Retinal pigment epithelial cell (primary cell): ENCODE results near the gene GABRB2.
A peak's percentile ranks its signal among the peaks of the same experiment; 100 is the strongest.

Source experiments
- DNase-seq: peaks from one replicate; pipeline ENCODE4 v3.0.0-alpha.2; 2010; ENCODE audit warnings: low read depth
- H3K4me3 ChIP-seq: 2 replicates; pipeline ENCODE4 v1.5.1; 2011; ENCODE audit warnings: mild to moderate bottlenecking, low read length, control low read depth, moderate library complexity
- TF ChIP-seq, protein P1 (sequence below): conservative IDR thresholded peaks from 2 replicates; pipeline ENCODE4 v1.5.1; 2011; ENCODE audit warnings: low read depth, low read length, control low read depth, inconsistent platforms

The GABRB2 gene

GRCh38 chr5:161380486-161380885 is 166.0 kb downstream of the GABRB2 start:
- TF ChIP-seq, protein P1, sequence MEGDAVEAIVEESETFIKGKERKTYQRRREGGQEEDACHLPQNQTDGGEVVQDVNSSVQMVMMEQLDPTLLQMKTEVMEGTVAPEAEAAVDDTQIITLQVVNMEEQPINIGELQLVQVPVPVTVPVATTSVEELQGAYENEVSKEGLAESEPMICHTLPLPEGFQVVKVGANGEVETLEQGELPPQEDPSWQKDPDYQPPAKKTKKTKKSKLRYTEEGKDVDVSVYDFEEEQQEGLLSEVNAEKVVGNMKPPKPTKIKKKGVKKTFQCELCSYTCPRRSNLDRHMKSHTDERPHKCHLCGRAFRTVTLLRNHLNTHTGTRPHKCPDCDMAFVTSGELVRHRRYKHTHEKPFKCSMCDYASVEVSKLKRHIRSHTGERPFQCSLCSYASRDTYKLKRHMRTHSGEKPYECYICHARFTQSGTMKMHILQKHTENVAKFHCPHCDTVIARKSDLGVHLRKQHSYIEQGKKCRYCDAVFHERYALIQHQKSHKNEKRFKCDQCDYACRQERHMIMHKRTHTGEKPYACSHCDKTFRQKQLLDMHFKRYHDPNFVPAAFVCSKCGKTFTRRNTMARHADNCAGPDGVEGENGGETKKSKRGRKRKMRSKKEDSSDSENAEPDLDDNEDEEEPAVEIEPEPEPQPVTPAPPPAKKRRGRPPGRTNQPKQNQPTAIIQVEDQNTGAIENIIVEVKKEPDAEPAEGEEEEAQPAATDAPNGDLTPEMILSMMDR, result no peak
- H3K4me3 ChIP-seq, result no peak overlapping the region
- no peak for DNase-seq

- TF ChIP-seq, protein P1, result no peak
- no peak overlapping the region for H3K4me3 ChIP-seq
- DNase-seq, result no peak
These were observed 167.8 kb downstream of the GABRB2 start for GRCh38 chr5:161378701-161379100.

DNA sequence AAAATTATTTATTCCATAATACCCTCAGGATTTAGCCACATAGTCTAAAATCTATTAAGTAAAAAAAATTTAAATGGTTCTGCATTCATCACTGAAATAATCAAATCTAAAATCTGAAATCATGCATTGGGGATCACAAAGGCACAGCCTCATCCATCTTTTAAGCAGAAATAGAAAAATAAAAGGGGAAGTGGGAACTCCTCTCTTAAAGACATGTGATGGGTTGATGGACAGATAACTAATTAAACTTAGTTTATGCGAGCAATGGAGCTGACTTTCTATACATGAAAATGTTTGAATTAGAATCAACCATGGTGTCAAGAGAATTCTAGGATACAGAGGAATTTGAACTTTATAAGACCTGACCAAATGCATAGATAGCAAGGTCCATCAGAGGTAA is 170.5 kb downstream of the GABRB2 start:
- TF ChIP-seq, protein P1, result no peak
- no peak overlapping the region for H3K4me3 ChIP-seq
- DNase-seq, result no peak

DNA sequence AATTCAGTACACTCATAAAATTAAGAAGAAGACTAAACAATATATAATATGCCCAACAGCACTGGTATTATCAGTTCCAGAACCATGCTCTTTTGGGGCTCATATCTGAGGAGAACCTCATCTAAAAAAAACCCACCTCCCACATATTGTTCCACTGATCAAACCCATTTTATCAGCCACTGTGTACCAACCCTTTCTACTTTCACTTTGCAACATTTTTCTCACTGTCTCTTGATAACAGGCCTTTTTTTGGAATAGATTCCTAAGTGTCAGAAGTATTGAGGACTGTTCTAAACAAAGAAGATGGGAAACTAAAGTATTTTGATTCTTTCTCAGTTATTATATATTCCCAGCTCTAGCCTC is 173.2 kb downstream of the GABRB2 start:
- no peak overlapping the region for H3K4me3 ChIP-seq
- no peak for DNase-seq
- TF ChIP-seq, protein P1, result no peak

GRCh38 chr5:161372682-161373344 is 173.7 kb downstream of the GABRB2 start:
- H3K4me3 ChIP-seq, result no peak overlapping the region
- DNase-seq, result peak; percentile 11
- TF ChIP-seq, protein P1, result no peak

DNA sequence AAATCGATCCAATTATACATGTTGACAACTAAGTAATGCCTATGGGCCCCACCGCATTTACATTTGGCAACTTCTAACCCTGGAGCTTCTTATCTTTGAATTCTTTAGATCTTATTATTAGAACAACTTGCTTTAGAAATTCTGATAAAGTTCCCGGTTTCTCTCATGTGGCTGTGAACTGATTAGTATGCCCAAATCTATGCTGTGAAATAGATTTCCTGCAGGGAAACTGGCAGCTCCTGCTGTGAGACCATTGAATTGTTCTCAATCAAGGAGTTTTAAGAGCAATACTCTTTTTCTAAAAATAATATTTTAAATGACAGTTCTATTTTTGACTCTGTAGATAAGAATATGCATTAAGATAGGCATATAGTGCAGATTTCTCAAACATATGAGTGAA is 177.5 kb downstream of the GABRB2 start:
- TF ChIP-seq, protein P1, result no peak
- DNase-seq, result no peak
- no peak overlapping the region for H3K4me3 ChIP-seq

DNA sequence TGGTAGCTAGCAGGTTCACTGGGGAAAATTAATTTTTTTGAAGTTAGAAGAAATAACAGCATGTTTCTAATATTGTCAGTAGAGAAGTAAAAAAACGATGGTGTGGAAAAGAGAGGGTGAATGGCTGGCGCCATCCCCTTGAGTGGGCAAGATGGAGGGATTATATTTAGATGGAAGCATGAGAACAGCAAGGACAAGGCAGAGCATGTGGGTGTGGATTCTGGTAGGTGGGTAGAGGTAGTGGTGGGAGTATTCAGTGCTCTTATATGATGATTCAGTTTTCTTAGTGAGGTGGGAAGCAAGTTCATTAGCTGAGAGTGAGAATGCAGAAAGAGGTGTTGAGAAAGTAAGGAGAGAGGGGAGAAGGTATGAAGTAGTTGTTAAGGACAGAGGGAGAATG is 188.1 kb downstream of the GABRB2 start:
- DNase-seq, result no peak

More for the DNA sequence above, 188.1 kb downstream of the GABRB2 start:
- TF ChIP-seq, protein P1, result no peak
- no peak overlapping the region for H3K4me3 ChIP-seq
